IPS-18a (cell line): Measurements from ENCODE around the gene TTC6.

Experiments used
- H3K27ac ChIP-seq: one replicate; pipeline ENCODE4 v1.5.1; 2013; ENCODE audit warnings: low read length
- H3K27me3 ChIP-seq: one replicate; pipeline ENCODE4 v1.6.1; 2013; ENCODE audit warnings: mild to moderate bottlenecking, low read length; ENCODE audit not compliant: control insufficient read depth, insufficient read depth
- H3K36me3 ChIP-seq: one replicate; pipeline ENCODE4 v1.6.1; 2013; ENCODE audit warnings: low read depth, low read length; ENCODE audit not compliant: control insufficient read depth
- H3K4me1 ChIP-seq: one replicate; pipeline ENCODE4 v1.6.1; 2013; ENCODE audit warnings: low read depth, low read length; ENCODE audit not compliant: control insufficient read depth
- H3K4me3 ChIP-seq: one replicate; pipeline ENCODE4 v1.5.1; 2013; ENCODE audit warnings: low read length
- H3K9ac ChIP-seq: one replicate; pipeline ENCODE4 v1.6.1; 2013; ENCODE audit warnings: mild to moderate bottlenecking, low read length, moderate library complexity
- H3K9me3 ChIP-seq: one replicate; pipeline ENCODE4 v1.6.1; 2013; ENCODE audit warnings: low read depth, low read length; ENCODE audit not compliant: control insufficient read depth

Gene TTC6

GRCh38 chr14:37594238-37594970 is 1.0 kb upstream of the TTC6 start:
- peaks cover 98% of the 10 kb centered on the region for H3K27me3 ChIP-seq
- H3K9me3 ChIP-seq = no peaks in the 10 kb centered on the region
- no peaks in the 10 kb centered on the region for H3K36me3 ChIP-seq
- H3K4me3 ChIP-seq = peak overlapping the region; percentile 41
- H3K9ac ChIP-seq = no peak overlapping the region
- no peak overlapping the region for H3K27ac ChIP-seq
- H3K4me1 ChIP-seq = peaks cover 13% of the 10 kb centered on the region

- no peak overlapping the region for H3K9ac ChIP-seq
- no peak overlapping the region for H3K27ac ChIP-seq
- peaks cover 18% of the 10 kb centered on the region for H3K4me1 ChIP-seq
- peaks cover 98% of the 10 kb centered on the region for H3K27me3 ChIP-seq
- H3K9me3 ChIP-seq = no peaks in the 10 kb centered on the region
- peak overlapping the region; percentile 48 for H3K4me3 ChIP-seq
- no peaks in the 10 kb centered on the region for H3K36me3 ChIP-seq
Measured at GRCh38 chr14:37595809-37596621, 586 bp downstream of the TTC6 start.

DNA sequence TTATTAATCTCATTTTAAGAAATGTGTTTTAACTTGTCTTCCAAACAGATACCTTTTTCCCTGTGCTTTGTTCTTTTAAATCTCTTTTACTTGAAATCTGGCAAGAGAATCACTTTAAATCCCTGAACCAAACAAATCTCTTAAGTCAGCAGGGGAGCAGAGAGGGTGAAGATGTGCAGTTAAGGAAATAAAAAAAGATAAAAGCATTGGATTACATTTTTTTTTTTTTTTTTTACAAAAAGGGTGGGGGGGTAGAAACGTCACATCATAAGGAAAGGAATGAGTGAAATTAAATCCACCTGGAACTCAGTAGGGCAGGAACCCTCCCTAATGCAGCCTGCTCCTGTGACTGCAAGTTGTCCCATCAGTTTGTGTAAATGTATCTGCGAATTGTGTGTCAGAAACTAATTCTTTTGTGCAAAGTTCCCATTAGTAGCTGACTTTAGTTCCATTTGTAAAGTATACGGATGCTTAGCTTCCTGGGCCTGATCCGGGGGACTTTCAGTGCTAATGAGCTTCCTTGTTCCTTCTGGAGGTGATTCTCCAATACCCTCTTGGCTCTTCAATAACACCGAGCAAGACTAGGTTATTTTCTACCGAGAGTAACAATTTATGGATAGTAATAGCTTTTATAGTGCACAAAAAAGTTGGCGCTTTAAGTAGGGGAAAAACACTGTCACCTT is 1.5 kb downstream of the TTC6 start:
- H3K27me3 ChIP-seq = peaks cover 98% of the 10 kb centered on the region
- no peak overlapping the region for H3K27ac ChIP-seq
- no peaks in the 10 kb centered on the region for H3K36me3 ChIP-seq
- H3K9ac ChIP-seq = no peak overlapping the region
- H3K4me1 ChIP-seq = peaks cover 15% of the 10 kb centered on the region
- no peaks in the 10 kb centered on the region for H3K9me3 ChIP-seq
- no peak overlapping the region for H3K4me3 ChIP-seq

DNA sequence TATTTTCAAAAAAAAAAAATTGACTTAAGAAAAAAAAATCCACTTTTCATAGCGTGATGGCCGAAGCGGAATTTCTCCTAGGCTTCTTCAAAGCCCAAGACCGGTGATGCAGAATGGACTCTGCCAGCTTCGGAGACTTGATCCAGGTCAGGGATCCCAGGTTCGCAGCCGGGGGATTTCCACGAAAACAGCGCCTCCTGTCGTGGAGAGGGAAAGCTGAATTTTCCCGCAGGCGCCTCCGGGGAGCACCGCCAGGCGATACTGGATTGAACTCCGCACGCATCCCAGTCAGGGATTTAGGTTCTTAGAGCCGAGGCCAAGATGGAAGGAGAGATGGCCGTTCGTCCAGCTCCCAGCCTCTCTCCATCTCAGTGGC is 2.1 kb downstream of the TTC6 start:
- Histone ChIP-seq H3K27me3 (peaks cover 98% of the 10 kb centered on the region), H3K4me1 (peaks cover 15% of the 10 kb centered on the region), H3K4me3 (no peak overlapping the region), H3K9ac (no peak overlapping the region), H3K9me3 (no peaks in the 10 kb centered on the region), H3K36me3 (no peaks in the 10 kb centered on the region), H3K27ac (no peak overlapping the region)

- peaks cover 98% of the 10 kb centered on the region for H3K27me3 ChIP-seq
- H3K27ac ChIP-seq = no peak overlapping the region
- H3K9me3 ChIP-seq = no peaks in the 10 kb centered on the region
- no peaks in the 10 kb centered on the region for H3K36me3 ChIP-seq
- no peak overlapping the region for H3K9ac ChIP-seq
- peaks cover 15% of the 10 kb centered on the region for H3K4me1 ChIP-seq
- H3K4me3 ChIP-seq = peak overlapping the region; percentile 37
Measured at GRCh38 chr14:37597914-37598746, 2.7 kb downstream of the TTC6 start.

DNA sequence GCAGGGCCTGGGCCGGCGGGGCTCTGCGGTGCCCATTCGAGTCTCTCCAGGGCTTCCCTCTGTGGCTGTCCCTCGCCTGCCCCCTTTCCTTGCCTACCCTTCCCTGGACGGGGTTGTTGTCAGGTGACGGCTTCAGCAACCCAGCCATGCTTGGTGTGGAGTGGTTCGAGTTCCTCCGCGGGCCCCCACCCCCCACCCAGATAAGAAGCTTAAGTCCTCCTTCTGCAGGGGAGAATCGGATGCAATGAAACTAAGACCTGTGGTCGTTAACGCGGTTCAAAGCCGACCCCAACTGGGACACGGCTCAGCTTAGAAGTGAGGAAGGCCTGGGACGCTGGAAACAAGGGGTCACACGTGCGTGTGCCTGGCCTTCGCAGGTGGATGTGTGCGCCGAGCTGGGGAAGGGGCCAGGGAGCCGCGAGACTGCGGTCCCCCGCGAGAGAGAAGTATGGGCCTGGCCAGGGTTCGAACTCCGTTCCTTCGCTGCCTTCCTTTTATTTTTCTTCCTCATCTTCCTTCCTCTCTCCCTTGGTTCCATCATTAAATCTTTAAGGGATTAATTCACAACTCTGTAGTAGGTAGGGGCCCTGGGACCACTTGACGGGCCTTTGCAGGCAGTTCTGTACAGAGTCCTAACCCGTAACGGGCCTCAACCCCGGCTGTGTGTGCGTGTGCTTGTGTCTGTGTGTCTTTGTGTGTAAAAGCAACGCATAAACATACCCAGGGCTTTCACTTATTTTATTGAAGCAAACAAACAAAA is 3.5 kb downstream of the TTC6 start:
- H3K9me3 ChIP-seq = no peaks in the 10 kb centered on the region
- no peak overlapping the region for H3K27ac ChIP-seq
- peaks cover 98% of the 10 kb centered on the region for H3K27me3 ChIP-seq
- peaks cover 15% of the 10 kb centered on the region for H3K4me1 ChIP-seq
- H3K36me3 ChIP-seq = no peaks in the 10 kb centered on the region
- H3K4me3 ChIP-seq = peak overlapping the region; percentile 49
- no peak overlapping the region for H3K9ac ChIP-seq

GRCh38 chr14:37599507-37600368 is 4.3 kb downstream of the TTC6 start:
- peaks cover 15% of the 10 kb centered on the region for H3K4me1 ChIP-seq
- H3K9ac ChIP-seq = no peak overlapping the region
- H3K9me3 ChIP-seq = no peaks in the 10 kb centered on the region
- no peaks in the 10 kb centered on the region for H3K36me3 ChIP-seq
- H3K27me3 ChIP-seq = peaks cover 98% of the 10 kb centered on the region
- peak overlapping the region; percentile 49 for H3K4me3 ChIP-seq
- no peak overlapping the region for H3K27ac ChIP-seq

- Histone ChIP-seq H3K27ac (no peak overlapping the region), H3K36me3 (no peaks in the 10 kb centered on the region), H3K9me3 (no peaks in the 10 kb centered on the region), H3K9ac (no peak overlapping the region), H3K27me3 (peaks cover 96% of the 10 kb centered on the region), H3K4me1 (peaks cover 15% of the 10 kb centered on the region), H3K4me3 (no peak overlapping the region)
Measured at GRCh38 chr14:37600880-37601741, 5.7 kb downstream of the TTC6 start.

DNA sequence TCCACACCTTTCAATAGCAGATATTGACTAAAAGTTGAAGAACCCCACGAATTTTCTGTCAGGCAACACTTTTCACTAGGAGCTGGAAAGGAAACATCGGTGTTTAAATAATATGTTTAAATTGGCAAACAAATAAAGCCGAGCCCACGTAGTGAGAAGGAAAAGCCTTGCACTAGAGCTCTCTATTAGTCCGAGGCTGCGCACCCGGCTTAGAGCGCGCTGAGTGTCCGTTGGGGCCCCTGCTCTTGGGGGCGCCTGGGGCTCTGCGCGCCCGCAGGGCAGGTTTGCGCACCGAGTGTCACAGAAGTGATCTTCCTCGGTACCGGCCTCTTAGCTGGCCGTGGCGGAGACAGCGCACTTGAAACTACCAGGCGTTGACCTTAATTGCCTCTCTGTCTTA is 6.4 kb downstream of the TTC6 start:
- peaks cover 88% of the 10 kb centered on the region for H3K27me3 ChIP-seq
- H3K4me3 ChIP-seq = no peak overlapping the region
- no peaks in the 10 kb centered on the region for H3K36me3 ChIP-seq
- no peak overlapping the region for H3K9ac ChIP-seq
- H3K27ac ChIP-seq = no peak overlapping the region
- peaks cover 15% of the 10 kb centered on the region for H3K4me1 ChIP-seq
- H3K9me3 ChIP-seq = no peaks in the 10 kb centered on the region
